ENCODE results near the gene WNT9A. TPM values are rescaled to one million over a fixed set of nuclear protein-coding genes. Genes with fewer than 3 reads are reported as not detected.

The WNT9A gene
- total and polyA plus RNA-seq, 2 of the 4 experiments (the other 2 are of a cell fraction): 0.18 to 0.36 TPM

- Histone ChIP-seq H3K14ac (replicated peaks; ENCODE audit: low read depth, low read length) (no peak overlapping the region), H2BK20ac (ENCODE audit: low read depth, low read length) (no peak overlapping the region), H3K4ac (ENCODE audit: low read depth, low read length) (no peak overlapping the region), H2AK5ac (ENCODE audit: low read depth, low read length) (no peak overlapping the region), H3K27me3 (ENCODE audit: control insufficient read depth, insufficient read depth, low read length) (peaks cover 2% of the 10 kb centered on the region; the same call in 1 of the 2 replicates), H4K20me1 (ENCODE audit: insufficient read depth, low read length) (no peaks in the 10 kb centered on the region), H3K4me1 (ENCODE audit: control insufficient read depth, insufficient read depth, low read length) (no peaks in the 10 kb centered on the region; the same call in 1 of the 2 replicates), H3K18ac (ENCODE audit: low read depth, low read length) (no peak overlapping the region), H2BK15ac (ENCODE audit: low read depth, low read length) (no peak overlapping the region), H3K27ac (ENCODE audit: insufficient read depth, low read length) (no peak overlapping the region), H3K23ac (ENCODE audit: low read depth, low read length) (no peak overlapping the region), H4K91ac (ENCODE audit: insufficient read depth, low read depth, low read length) (no peak overlapping the region), H3K4me2 (ENCODE audit: low read depth, low read length) (no peak overlapping the region), H3K36me3 (ENCODE audit: control insufficient read depth, insufficient read depth, low read length) (no peaks in the 10 kb centered on the region), H2AFZ (replicated peaks; ENCODE audit: low read length, poor library complexity) (peak overlapping the region; percentile 32), H2AK9ac (replicated peaks; ENCODE audit: low read depth, low read length, poor library complexity) (no peak overlapping the region), H3K4me3 (ENCODE audit: insufficient read depth, low read depth, low read length) (no peak overlapping the region), H3K9me3 (ENCODE audit: control insufficient read depth, insufficient read depth, low read length) (no peaks in the 10 kb centered on the region), H3K56ac (ENCODE audit: extremely low read depth, insufficient read depth, low read length) (no peak overlapping the region), H4K8ac (ENCODE audit: low read depth in 2 of 2, low read length in 2 of 2) (no peak overlapping the region), H3K9me1 (ENCODE audit: insufficient read depth, low read length) (no peaks in the 10 kb centered on the region), H3K79me1 (ENCODE audit: low read depth in 1 of 2, low read length in 2 of 2) (no peaks in the 10 kb centered on the region), H2BK5ac (ENCODE audit: low read depth, low read length, poor library complexity, severe bottlenecking) (no peak overlapping the region), H3K9ac (ENCODE audit: low read depth, low read length) (no peak overlapping the region), H4K5ac (ENCODE audit: low read depth, low read length) (no peak overlapping the region), H2BK120ac (ENCODE audit: low read depth, low read length) (no peak overlapping the region)
- in situ Hi-C loops (cut with MboI; ENCODE audit: low sequenced_read_pairs): no loop called here
- intact Hi-C loops (cut with micrococcal nuclease): no loop called here
- CTCF ChIA-PET: interaction anchor here (0.6 kb wide), 1 partner anchor 21 kb away, joined by 3 read pairs; no protein-coding TSS in a partner anchor
- ATAC-seq (ENCODE audit: low read depth) (no peak), DNase-seq (no peak)
- 41% methylated on average over 3 of the region's 14 CpGs; no CpG with 5 or more reads in 1 of the 2 experiments for WGBS, 2 experiments (ENCODE audit: extremely low coverage in 2 of 2, insufficient read length in 1 of 2)
- dilution Hi-C loops (cut with HindIII; ENCODE audit: low sequenced_read_pairs, unreplicated experiment): no loop called here
- no TSS peak for BruUV-seq (replicated peaks)
- POLR2A ChIA-PET (ENCODE audit: unreplicated experiment): no interaction called here
- TF ChIP-seq USF2 (IDR thresholded peaks at IDR 0.05; ENCODE audit: low read depth, low read length) (no peak), CEBPB (IDR thresholded peaks at IDR 0.05; ENCODE audit: low read depth, low read length) (no peak), RFX5 (IDR thresholded peaks at IDR 0.05; ENCODE audit: low read depth, low read length) (no peak), MAFK (IDR thresholded peaks at IDR 0.05; ENCODE audit: low read depth, low read length) (no peak), MXI1 (IDR thresholded peaks at IDR 0.05; ENCODE audit: borderline replicate concordance, low read depth, low read length) (no peak), CTCF (conservative IDR thresholded peaks at IDR 0.05; ENCODE audit: low read depth, low read length) (no peak), FOS (IDR thresholded peaks at IDR 0.05; ENCODE audit: low read depth, low read length) (no peak), SMC3 (IDR thresholded peaks at IDR 0.05; ENCODE audit: low read depth, low read length) (no peak), NFE2L2 (IDR thresholded peaks at IDR 0.05; ENCODE audit: low read depth, low read length) (no peak), ELK1 (IDR thresholded peaks at IDR 0.05; ENCODE audit: borderline replicate concordance, low read depth, low read length) (no peak), RCOR1 (IDR thresholded peaks at IDR 0.05; ENCODE audit: insufficient replicate concordance, low read length) (no peak), BHLHE40 (IDR thresholded peaks at IDR 0.05; ENCODE audit: low read depth, low read length) (no peak), RAD21 (IDR thresholded peaks at IDR 0.05; ENCODE audit: low read length) (no peak), MAZ (IDR thresholded peaks at IDR 0.05; ENCODE audit: borderline replicate concordance, low read depth, low read length) (no peak), POLR2A (IDR thresholded peaks at IDR 0.05; ENCODE audit: low read depth, low read length) (no peak)
Measured at GRCh38 chr1:227889047-227889862, 58.5 kb downstream of the WNT9A start.
